Smooth muscle cell (in vitro differentiated cells): ENCODE results near the gene UTF1. TPM values are rescaled to one million over a fixed set of nuclear protein-coding genes. Genes with fewer than 3 reads are reported as not detected.

Experiments
- DNase-seq: peaks from one replicate; lab custom pipeline; 2025; ENCODE audit not compliant: unreplicated experiment; lab: John Stamatoyannopoulos, UW
- H2AFZ ChIP-seq: fragments of 200-600 bp; sonication (generic); 2 replicates; pipeline ENCODE4 v1.6.0; 2016; ENCODE audit warnings: antibody characterized with exemption, low read depth, mild to moderate bottlenecking
- H3F3A ChIP-seq: fragments of 200-600 bp; sonication (generic); 2 replicates; pipeline ENCODE4 v1.6.0; 2017; ENCODE audit warnings: antibody characterized with exemption, low read depth
- H3K27ac ChIP-seq: fragments of 200-600 bp; sonication (generic); 2 replicates; pipeline ENCODE4 v1.5.1; 2016; ENCODE audit warnings: low read depth, mild to moderate bottlenecking
- H3K27me3 ChIP-seq: fragments of 200-600 bp; sonication (generic); 2 replicates; pipeline ENCODE4 v1.6.1; 2016; ENCODE audit warnings: low read depth, mild to moderate bottlenecking
- H3K36me3 ChIP-seq: fragments of 200-600 bp; sonication (generic); 2 replicates; pipeline ENCODE4 v1.5.1; 2016; ENCODE audit warnings: low read depth
- H3K4me1 ChIP-seq: fragments of 200-600 bp; sonication (generic); 2 replicates; pipeline ENCODE4 v1.5.1; 2016; ENCODE audit warnings: low read depth
- H3K4me2 ChIP-seq: fragments of 200-600 bp; sonication (generic); 2 replicates; pipeline ENCODE4 v1.6.0; 2016; ENCODE audit warnings: mild to moderate bottlenecking
- H3K4me3 ChIP-seq: fragments of 200-600 bp; sonication (generic); 2 replicates; pipeline ENCODE4 v1.5.1; 2016; ENCODE audit warnings: mild to moderate bottlenecking
- H3K79me2 ChIP-seq: fragments of 200-600 bp; sonication (generic); 2 replicates; pipeline ENCODE4 v1.6.0; 2016; ENCODE audit warnings: low read depth, mild to moderate bottlenecking
- H3K9ac ChIP-seq: fragments of 200-600 bp; sonication (generic); 2 replicates; pipeline ENCODE4 v1.6.0; 2016; ENCODE audit warnings: low read depth
- H3K9me3 ChIP-seq: fragments of 200-600 bp; sonication (generic); replicated peaks from 2 replicates; pipeline ENCODE4 v1.5.1; 2016; ENCODE audit warnings: low read depth
- H4K20me1 ChIP-seq: fragments of 200-600 bp; sonication (generic); 2 replicates; pipeline ENCODE4 v1.6.0; 2016; ENCODE audit warnings: low read depth
- WGBS: methylation state at CpG from one replicate; pipeline ENCODE4 v1.1.7; 2016; ENCODE audit warnings: low lambda C conversion rate; 5-methylcytosine and 5-hydroxymethylcytosine counted together
- polyA plus RNA-seq: library from polyadenylated mRNA; unstranded; fragments of >200 nt; fragmentation: Nextera tagmentation; extraction: Ambion mirVana; gene quantifications from 2 replicates; pipeline ENCODE4 v1.2.1, GENCODE V29; 2016
- total RNA-seq: library from RNA; depleted of rRNA; stranded (reverse); fragments of >200 nt; gene quantifications from 2 replicates; pipeline ENCODE4 v1.2.3, GENCODE V29; 2014
- TF ChIP-seq, protein P1 (sequence below): fragments of 200-600 bp; sonication (generic); IDR thresholded peaks from 2 replicates; pipeline ENCODE4 v1.5.1; 2017; ENCODE audit warnings: borderline replicate concordance, mild to moderate bottlenecking, antibody characterized with exemption; ENCODE audit not compliant: insufficient read depth, poor library complexity, severe bottlenecking

UTF1 gene
- total and polyA plus RNA-seq, 2 experiments from 2014 or later: not detected

DNA sequence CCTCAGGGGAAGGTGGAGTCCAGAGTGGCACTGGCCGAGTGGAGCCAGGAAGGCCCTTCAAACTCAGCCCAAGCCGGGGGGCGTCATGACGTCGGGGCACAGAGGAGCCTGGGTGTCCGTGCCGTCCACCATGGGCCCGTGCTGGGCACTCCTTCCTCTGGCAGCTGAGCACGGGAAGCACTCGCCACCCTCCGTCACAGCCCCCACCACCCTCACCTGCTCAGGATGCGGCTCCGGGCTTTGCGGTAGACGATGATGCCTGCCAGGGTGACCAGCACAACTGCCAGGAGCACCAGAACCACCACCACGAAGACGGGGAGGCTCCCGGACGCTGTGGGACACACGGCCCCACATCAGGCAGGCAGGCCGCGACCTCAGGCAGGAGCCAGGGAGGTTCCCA lies 38.5 kb downstream of the UTF1 start:
- TF ChIP-seq, protein P1, sequence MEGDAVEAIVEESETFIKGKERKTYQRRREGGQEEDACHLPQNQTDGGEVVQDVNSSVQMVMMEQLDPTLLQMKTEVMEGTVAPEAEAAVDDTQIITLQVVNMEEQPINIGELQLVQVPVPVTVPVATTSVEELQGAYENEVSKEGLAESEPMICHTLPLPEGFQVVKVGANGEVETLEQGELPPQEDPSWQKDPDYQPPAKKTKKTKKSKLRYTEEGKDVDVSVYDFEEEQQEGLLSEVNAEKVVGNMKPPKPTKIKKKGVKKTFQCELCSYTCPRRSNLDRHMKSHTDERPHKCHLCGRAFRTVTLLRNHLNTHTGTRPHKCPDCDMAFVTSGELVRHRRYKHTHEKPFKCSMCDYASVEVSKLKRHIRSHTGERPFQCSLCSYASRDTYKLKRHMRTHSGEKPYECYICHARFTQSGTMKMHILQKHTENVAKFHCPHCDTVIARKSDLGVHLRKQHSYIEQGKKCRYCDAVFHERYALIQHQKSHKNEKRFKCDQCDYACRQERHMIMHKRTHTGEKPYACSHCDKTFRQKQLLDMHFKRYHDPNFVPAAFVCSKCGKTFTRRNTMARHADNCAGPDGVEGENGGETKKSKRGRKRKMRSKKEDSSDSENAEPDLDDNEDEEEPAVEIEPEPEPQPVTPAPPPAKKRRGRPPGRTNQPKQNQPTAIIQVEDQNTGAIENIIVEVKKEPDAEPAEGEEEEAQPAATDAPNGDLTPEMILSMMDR: no peak
- Histone ChIP-seq H3K27ac (no peak overlapping the region), H3K79me2 (no peaks in the 10 kb centered on the region), H4K20me1 (no peaks in the 10 kb centered on the region), H2AFZ (no peak overlapping the region), H3F3A (no peaks in the 10 kb centered on the region), H3K9ac (no peak overlapping the region), H3K27me3 (no peaks in the 10 kb centered on the region), H3K4me2 (no peak overlapping the region), H3K4me3 (no peak overlapping the region), H3K4me1 (no peaks in the 10 kb centered on the region), H3K9me3 (no peaks in the 10 kb centered on the region), H3K36me3 (no peaks in the 10 kb centered on the region)
- DNase-seq: no peak
- WGBS: 95% methylated on average over 21 of the region's 22 CpGs

DNA sequence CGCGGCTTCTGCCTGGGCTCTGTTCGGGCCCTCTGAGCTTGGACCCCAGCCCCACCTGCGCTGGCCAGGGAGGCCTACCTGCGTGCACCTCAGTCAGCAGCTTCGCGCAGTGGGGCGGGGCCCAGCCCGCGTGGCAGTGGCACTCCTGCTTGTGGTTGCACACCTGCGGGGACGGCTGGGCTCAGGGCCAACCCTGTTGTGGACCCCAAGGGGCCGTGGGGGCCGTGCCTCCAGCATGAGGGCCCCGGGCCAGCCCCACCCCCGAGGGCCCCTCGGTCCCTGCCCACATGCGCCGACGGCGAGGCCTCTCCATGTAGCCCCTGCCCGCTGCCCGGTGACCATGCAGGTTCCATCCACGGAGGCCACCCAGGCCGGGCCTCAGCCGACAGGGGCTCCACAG lies 39.4 kb downstream of the UTF1 start:
- no peaks in the 10 kb centered on the region for H3K27me3 ChIP-seq

DNA sequence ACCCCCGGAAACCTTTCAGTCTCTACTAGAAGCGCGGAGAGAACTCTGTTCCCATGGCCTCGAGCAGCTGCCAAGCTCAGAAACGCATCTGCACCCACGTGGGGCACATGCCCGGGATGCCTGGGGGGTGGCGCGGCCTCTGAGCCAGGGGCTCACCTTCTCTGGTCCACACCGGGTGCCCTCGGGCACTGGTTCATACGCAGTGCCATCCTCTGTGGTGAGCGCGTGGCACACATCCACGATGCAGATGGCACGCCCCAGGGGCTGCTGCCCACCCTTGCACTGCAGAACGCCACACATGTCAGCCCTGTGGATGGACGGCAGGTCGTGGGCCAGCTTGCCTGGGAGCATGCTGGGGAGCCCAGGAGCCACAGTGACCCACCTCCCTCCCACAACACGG lies 40.2 kb downstream of the UTF1 start:
- TF ChIP-seq, protein P1: no peak
- no peaks in the 10 kb centered on the region for H3F3A ChIP-seq
- H3K9ac ChIP-seq: no peak overlapping the region
- H3K27ac ChIP-seq: no peak overlapping the region
- H3K4me2 ChIP-seq: no peak overlapping the region
- no peaks in the 10 kb centered on the region for H3K79me2 ChIP-seq
- WGBS: 91% methylated on average over 20 of the region's 20 CpGs
- H3K4me3 ChIP-seq: no peak overlapping the region
- H3K9me3 ChIP-seq: no peaks in the 10 kb centered on the region
- H3K27me3 ChIP-seq: peaks cover 3% of the 10 kb centered on the region
- H2AFZ ChIP-seq: no peak overlapping the region
- H4K20me1 ChIP-seq: no peaks in the 10 kb centered on the region
- no peak for DNase-seq
- no peaks in the 10 kb centered on the region for H3K36me3 ChIP-seq
- peaks cover 2% of the 10 kb centered on the region for H3K4me1 ChIP-seq

More for the DNA sequence above, 39.4 kb downstream of the UTF1 start:
- H3F3A ChIP-seq: no peaks in the 10 kb centered on the region
- TF ChIP-seq, protein P1: no peak
- H2AFZ ChIP-seq: no peak overlapping the region
- H3K4me2 ChIP-seq: no peak overlapping the region
- no peak for DNase-seq
- 91% methylated on average over 21 of the region's 26 CpGs for WGBS
- H4K20me1 ChIP-seq: no peaks in the 10 kb centered on the region
- H3K27ac ChIP-seq: no peak overlapping the region
- H3K36me3 ChIP-seq: no peaks in the 10 kb centered on the region
- H3K79me2 ChIP-seq: no peaks in the 10 kb centered on the region
- no peaks in the 10 kb centered on the region for H3K4me1 ChIP-seq
- no peak overlapping the region for H3K9ac ChIP-seq
- no peak overlapping the region for H3K4me3 ChIP-seq
- H3K9me3 ChIP-seq: no peaks in the 10 kb centered on the region

DNA sequence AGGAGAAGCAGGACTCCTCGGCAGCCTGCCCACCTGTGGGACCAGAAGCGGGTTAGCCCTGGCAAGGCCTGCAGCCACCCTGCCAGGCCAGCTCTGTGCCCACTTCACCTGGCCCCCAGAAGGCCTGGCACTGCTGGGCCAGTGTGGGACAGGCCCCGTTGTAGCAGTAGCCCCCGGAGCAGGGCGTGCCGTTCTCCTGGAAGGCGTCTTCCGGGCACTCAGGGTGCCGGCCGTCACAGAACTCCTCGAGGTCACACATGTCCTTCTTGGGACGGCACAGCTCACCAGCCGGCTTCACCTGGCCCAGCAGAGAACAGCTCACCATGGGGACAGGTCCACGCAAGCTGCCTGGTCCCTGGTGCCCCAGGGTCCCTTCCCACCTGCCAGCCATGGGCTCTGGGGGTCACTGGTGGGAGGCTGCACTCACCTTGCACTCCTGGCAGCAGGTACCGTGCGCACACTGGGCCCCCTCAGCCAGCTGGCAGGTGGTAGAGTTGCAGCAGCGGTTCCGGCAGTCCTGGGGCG lies 40.8 kb downstream of the UTF1 start:
- no peak for DNase-seq
- TF ChIP-seq, protein P1: no peak
- no peaks in the 10 kb centered on the region for H3K9me3 ChIP-seq
- no peak overlapping the region for H3K4me2 ChIP-seq
- no peak overlapping the region for H3K27ac ChIP-seq
- H3K36me3 ChIP-seq: no peaks in the 10 kb centered on the region
- no peak overlapping the region for H3K4me3 ChIP-seq
- no peaks in the 10 kb centered on the region for H3K79me2 ChIP-seq
- no peaks in the 10 kb centered on the region for H4K20me1 ChIP-seq
- no peaks in the 10 kb centered on the region for H3F3A ChIP-seq
- H2AFZ ChIP-seq: no peak overlapping the region
- 94% methylated on average over 19 of the region's 19 CpGs for WGBS
- H3K4me1 ChIP-seq: peaks cover 4% of the 10 kb centered on the region
- peaks cover 9% of the 10 kb centered on the region for H3K27me3 ChIP-seq
- no peak overlapping the region for H3K9ac ChIP-seq
